Skin of body (tissue), 2 donors: ENCODE measurements around the gene TRIM43B. TPM values are rescaled to one million over a fixed set of nuclear protein-coding genes. Genes with fewer than 3 reads are reported as not detected.
"Not testable (repeated sequence)": the region's sequence is repeated elsewhere in the genome, so short reads cannot be mapped to it uniquely, and the experiment has no call there.

Experiments
- DNase-seq: peaks from one replicate; lab custom pipeline; 2025; lab: John Stamatoyannopoulos, UW
- total RNA-seq: library from RNA; depleted of rRNA; stranded (reverse); fragments of >200 nt; gene quantifications from one replicate; pipeline ENCODE4 v1.2.3, GENCODE V29; 2014

Gene TRIM43B
- not detected for total RNA-seq

GRCh38 chr2:95484654-95485053 is at the start of gene TRIM43B:
Gene TRIM43B, minus strand, starts transcription at chr2:95484754. Its CDS starts 2,040 bp downstream, at chr2:95482714.
- not testable (repeated sequence) for DNase-seq

- DNase-seq, result no peak
Measured at GRCh38 chr2:95531254-95531771, 46.8 kb upstream of the TRIM43B start.

- DNase-seq, result no peak
Measured at GRCh38 chr2:95530734-95531133, 46.2 kb upstream of the TRIM43B start.

- peak; percentile 4 for DNase-seq
Measured at GRCh38 chr2:95526360-95527341, 42.1 kb upstream of the TRIM43B start.

- no peak for DNase-seq
Measured at GRCh38 chr2:95525294-95526035, 40.9 kb upstream of the TRIM43B start.

GRCh38 chr2:95524195-95524594 is 39.6 kb upstream of the TRIM43B start:
- no peak for DNase-seq

- no peak for DNase-seq
Measured at GRCh38 chr2:95514718-95515117, 30.2 kb upstream of the TRIM43B start.

GRCh38 chr2:95514226-95514625 is 29.7 kb upstream of the TRIM43B start:
- DNase-seq, result not testable (repeated sequence)

GRCh38 chr2:95509408-95509807 is 24.9 kb upstream of the TRIM43B start:
- DNase-seq, result no peak

- DNase-seq, result no peak
Measured at GRCh38 chr2:95505222-95505621, 20.7 kb upstream of the TRIM43B start.

- no peak for DNase-seq
Measured at GRCh38 chr2:95500854-95501253, 16.3 kb upstream of the TRIM43B start.

GRCh38 chr2:95492076-95492475 is 7.5 kb upstream of the TRIM43B start:
- not testable (repeated sequence) for DNase-seq

GRCh38 chr2:95475025-95475424 is 9.5 kb downstream of the TRIM43B start:
- DNase-seq, result not testable (repeated sequence)

GRCh38 chr2:95467984-95468383 is 16.6 kb downstream of the TRIM43B start:
- not testable (repeated sequence) for DNase-seq

GRCh38 chr2:95466572-95466971 is 18.0 kb downstream of the TRIM43B start:
- not testable (repeated sequence) for DNase-seq

- not testable (repeated sequence) for DNase-seq
Measured at GRCh38 chr2:95463292-95463691, 21.3 kb downstream of the TRIM43B start.

- DNase-seq, result not testable (repeated sequence)
Measured at GRCh38 chr2:95445317-95445716, 39.2 kb downstream of the TRIM43B start.

GRCh38 chr2:95442474-95443099 is 42.0 kb downstream of the TRIM43B start:
- not testable (repeated sequence) for DNase-seq

GRCh38 chr2:95435872-95436209 is 48.7 kb downstream of the TRIM43B start:
- not testable (repeated sequence) for DNase-seq

- not testable (repeated sequence) for DNase-seq
Measured at GRCh38 chr2:95435162-95435871, 49.2 kb downstream of the TRIM43B start.
